GM19351 (cell line): ENCODE measurements around the gene INAVA.

Experiments
- ATAC-seq: cut with Tn5 transposase; IDR thresholded peaks from one replicate; pipeline ENCODE4 v1.9.1; 2021; ENCODE audit warnings: mild to moderate bottlenecking, moderate library complexity; ENCODE audit not compliant: unreplicated experiment

The INAVA gene

DNA sequence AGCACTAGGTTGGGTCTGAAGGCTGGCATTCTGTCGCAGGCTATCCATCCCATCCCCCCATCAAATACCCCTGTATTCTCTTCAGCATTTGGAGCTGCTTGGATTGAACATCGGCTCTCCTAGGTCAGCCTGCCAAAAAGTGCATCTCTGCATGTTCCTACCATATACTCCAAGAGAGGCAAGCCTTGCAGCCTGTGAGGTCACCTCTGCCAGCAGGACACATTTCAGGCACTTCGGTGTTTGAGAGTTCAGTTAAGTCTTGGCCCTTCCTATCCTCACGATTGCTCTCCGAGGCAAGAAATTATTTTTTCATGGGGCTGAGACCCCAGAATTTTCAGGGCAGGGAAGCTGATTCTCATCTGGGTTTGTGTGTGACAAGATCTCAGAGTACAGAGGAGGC, 19.3 kb upstream of the INAVA start:
- no peak for ATAC-seq

- ATAC-seq = no peak
Observed at GRCh38 chr1:200877010-200877409, 17.7 kb upstream of the INAVA start.

DNA sequence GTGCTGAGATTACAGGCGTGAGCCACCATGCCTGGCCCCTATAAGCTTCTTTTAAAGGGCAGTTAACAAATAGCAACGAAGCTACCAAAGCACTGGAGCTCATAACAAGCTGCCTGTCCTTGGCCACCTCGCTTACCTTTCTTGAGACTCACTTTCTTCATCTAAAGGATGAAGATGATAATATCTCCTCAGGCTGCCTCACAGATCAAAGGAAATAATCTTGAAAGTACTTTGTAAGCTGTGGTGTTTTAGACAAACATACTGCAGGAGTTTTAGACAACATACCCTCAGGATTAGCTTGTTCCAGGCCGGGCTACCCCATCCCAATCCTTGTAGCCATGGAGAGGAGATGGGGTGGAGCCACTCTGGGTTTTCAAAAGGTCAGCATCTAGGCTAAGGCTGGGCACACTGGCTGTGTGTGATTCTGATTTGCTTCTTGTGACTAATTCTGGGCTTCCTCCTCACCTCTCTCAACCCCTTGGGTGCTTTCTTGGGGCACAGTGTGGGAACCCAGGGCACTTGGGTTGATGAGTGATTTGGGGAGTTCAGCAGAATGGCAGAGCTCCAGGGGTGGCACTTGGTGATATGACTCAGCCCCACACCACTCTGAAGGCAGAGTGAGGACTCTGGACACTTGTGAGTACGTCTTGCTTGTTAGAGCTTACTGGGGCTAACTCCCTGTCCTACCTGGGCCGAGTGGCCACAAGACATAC, 16.7 kb upstream of the INAVA start:
- ATAC-seq = peak; percentile 67

DNA sequence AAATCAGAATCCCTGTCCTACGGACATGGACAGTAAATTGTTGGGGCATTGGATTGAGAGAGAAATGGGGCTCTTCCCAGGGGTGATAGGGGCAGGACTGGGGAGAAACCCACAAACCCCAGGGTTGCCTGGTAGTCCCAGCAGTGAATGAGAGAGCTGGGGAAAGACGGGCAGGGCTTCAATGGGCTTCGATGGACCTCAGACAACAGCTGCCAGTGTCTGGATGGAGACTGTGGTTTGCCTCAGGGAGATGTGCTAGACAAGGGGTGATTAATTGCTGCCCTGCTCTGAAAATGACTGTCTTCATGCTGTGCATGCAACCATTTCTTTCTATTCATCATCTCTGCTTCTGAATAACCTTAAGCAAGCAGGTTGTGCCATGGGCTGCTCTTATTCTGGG, 14.5 kb upstream of the INAVA start:
- ATAC-seq = no peak

DNA sequence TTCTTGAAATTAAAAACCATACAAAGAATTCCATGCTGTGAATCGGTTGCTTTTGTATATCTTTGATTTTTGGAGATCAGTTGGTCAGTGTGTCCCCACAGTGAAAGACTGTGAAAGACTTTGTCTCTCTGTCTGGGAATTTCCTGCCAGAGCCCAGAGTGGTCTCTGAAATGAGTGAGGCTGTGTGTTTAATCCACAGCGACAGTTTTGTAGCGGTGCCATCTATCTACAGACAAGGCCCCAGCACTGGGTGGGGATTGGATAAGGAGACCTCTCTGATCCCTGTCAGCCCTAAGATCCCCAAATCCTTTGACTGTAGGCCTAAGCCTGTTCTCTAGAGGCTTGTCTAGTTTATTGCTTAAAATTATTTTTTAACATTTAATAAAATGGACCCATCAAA, 11.6 kb upstream of the INAVA start:
- ATAC-seq = no peak

DNA sequence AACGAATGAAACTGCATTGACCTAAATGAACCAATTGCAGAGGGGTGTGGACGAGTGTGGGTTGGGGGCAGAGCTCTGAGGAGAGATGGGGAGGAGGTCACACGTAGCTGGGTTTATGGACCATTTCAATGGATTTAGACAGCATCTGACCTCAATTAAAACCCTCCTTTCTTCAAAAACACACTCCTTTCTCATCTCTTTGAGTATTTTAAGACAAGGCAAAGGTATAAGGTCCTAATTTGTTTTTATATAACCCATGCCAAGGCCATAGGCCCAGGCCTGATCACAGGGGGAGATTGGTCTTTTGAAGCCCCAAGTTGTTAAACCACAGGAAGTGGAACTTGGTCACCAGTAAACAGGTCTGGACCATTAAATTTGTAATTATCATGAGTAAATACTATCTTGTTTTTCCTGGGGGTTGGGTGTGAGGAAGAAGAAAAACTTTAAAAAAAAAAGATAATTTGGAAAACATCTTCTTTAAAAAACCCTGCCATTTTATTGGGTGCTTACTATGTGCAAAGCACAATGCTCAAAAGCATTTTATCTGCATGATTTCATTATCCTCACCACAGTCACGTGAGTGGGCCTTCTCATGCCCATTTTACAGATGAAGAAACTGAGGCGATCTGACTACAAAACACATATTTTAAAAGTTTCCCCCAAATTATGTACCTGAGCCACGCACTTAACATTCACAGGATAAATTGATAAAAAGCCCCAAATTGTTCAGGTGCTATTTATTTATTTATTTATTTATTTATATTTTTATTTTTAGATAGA, 8.9 kb upstream of the INAVA start:
- ATAC-seq = no peak

- no peak for ATAC-seq
Observed at GRCh38 chr1:200886594-200886993, 8.1 kb upstream of the INAVA start.

DNA sequence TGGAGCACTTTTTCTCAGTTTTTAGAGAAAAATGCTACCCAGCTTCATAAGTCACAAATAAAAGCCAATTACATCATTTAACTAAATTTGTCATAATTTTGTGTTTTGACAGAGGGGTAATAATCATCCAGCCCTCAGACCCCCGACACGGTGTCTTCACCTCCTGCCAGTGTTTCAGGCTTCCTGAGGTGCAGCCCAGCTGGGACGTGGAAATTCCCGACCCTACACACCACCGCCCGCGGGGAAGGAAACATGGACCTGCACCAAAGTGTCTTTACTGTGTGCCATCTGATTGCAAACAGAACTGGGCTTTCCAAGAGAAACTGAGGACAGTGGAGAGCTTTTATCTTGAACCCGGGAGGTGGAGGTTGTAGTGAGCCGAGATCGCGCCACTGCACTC, 7.7 kb upstream of the INAVA start:
- no peak for ATAC-seq

- ATAC-seq = no peak
Observed at GRCh38 chr1:200887772-200888348, 6.8 kb upstream of the INAVA start.

- peak; percentile 91 for ATAC-seq
Observed at GRCh38 chr1:200888349-200888838, 6.3 kb upstream of the INAVA start.

GRCh38 chr1:200889571-200889970, 5.1 kb upstream of the INAVA start:
- ATAC-seq = no peak

- ATAC-seq = no peak
Observed at GRCh38 chr1:200890027-200890426, 4.7 kb upstream of the INAVA start.

DNA sequence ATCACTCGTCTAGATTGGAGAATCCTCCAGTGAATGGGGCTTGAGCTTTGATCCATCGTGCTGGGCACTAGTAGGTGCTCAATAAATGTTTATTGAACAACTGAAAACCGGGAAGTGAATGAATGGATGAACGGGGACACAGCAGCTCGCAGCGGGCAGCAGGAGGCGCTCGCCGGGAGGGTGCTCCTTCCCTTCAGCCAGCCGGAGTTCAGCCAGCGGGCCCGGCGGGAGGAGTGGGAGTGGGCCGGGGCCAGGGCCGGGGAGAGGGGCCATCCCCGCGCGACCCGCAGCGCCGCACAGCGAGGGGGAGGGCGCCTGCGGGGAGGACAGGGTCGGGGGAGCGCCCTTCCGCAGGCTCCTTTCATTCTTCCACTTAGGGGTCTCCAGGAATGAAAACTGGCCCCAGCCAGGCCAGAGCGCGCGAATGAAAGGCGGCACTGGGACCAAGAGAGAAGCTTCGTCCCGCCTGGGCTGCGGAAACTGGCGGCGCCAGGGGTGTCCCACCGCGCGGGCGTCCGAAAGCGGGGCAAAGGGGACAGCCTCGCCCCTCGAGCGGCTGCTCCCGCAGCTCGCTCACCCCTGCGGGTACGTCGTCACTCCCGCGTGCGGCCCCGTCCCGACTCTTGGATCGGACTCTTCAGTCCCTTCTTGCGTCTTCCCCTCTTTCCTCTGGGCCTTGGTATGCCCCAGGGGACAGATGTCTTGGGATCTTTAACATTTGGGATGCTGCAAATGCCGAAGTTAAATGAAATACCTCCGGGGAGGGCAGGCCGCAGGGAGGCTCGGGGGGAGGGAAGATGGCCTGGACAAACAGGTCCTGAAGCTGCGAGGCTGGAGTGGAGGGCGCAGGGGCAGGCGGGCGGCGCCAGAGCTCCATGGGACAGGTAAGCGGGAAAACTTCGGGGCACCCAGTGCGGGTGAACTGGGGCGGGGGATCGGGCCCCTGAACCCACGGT, 3.6 kb upstream of the INAVA start:
- no peak for ATAC-seq

DNA sequence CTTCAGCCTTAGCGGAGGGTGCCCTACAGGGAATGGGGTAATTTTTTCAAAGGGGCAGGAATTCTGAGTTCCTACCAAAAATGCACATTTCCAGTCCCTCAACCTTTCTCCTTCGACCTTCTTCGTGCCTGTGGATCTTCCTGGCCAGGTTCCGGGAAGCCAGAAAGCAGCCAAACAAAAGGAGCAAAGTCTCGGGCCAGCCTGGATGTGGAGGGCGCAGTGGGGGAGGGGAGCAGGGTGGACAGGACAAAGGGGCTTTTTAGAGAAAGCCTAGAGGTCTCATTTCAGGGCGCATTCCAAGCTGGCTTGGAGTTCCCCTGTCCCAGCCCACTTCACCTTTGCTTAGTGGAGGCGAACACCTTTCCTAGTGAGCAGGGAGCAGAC, 2.9 kb upstream of the INAVA start:
- no peak for ATAC-seq

- ATAC-seq = no peak
Observed at GRCh38 chr1:200892546-200892945, 2.2 kb upstream of the INAVA start.

- no peak for ATAC-seq
Observed at GRCh38 chr1:200892958-200893357, 1.7 kb upstream of the INAVA start.

DNA sequence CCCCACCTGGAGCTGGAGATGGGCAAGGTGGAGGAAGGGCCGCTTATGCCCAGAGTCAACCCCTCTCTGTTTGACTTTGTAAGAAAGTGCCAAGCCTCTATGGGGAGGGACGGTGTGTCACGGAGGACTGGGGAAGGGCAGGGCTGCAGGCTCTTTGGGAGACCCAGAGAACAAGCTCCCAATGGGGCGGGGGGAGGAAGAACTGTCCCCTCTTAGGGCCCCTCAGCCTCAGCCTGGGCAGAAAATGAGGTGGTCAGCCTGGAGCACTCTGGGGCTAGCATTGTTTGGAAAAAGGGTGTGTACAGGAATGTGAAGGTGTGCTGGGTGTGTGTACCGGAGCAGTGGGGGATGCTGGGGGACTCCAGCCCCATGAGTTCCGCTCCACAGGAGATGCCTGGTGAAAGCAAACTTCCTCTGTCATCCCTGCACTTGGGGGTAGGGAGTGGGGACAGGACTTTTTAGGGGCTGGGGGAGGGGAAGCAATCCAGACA, 1.2 kb upstream of the INAVA start:
- ATAC-seq = no peak

- no peak for ATAC-seq
Observed at GRCh38 chr1:200895443-200895789, 716 bp downstream of the INAVA start.

DNA sequence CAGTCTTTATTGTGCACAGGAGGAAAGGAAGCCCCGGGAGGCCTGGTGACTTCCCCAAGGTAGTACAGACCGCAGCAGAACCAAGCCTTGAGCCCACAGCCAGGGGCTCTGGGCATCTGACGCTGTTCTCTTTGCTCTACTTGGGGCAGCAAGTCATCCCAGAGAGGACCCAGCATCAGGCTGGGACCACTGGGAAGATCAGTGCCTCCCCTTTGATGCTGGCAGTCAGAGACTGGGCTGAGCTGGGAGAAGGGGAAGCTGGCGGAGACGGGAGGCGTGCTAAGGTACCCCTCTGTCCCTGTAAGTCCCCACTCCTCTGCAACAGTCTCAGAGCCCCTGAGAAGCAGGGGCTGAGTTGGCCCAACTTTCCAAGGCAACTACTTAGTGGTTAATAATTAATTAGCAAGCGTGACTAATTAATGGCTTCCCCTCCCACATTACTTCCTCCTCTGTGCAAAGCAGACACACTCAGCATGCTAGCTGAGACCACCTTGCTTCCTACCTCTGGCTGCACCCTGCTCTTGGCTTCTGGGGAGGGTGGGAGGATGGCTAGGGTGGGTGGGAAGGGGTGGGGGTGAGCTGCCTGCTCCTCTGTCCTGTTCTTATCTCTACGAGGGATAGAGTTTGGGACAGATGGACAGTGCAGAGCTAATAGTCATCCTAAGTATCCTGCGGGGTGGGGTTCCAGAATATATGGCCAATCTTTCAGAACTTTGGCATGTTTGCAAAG, 1.3 kb downstream of the INAVA start:
- ATAC-seq = no peak

DNA sequence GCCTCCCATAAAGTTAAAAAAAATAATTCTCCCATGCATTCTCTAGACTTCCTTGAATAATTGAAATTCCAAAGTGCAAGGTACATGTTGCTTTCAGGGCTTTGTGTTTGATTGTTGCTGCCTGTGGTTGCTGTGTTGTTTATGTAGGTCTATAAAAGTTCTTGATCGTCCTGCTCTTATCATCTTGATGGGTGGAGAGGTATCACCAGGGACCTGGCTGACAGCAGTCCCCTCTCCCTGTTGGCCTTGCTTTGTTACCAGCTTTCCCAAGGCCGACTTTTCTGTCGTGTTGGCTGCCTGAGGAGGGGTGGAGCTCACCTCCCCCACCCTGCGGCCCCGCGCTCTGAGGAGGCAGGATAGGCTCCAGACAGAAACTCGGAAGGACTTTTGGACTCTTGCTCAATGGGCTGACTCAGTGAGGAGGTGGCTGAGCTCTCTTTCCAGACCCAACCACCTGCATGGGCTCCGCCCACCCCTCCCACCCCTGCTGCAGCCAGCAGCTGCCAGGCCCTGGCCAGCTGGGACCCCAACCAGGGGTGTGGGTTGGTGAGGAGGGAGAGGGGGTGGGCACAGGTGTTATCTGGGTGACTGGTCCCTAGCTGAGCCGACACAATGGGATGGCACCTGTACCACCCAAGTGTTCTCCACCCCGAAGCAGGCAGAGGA, 2.0 kb downstream of the INAVA start:
- ATAC-seq = no peak
